ENCODE results near the gene CFAP210.

DNA sequence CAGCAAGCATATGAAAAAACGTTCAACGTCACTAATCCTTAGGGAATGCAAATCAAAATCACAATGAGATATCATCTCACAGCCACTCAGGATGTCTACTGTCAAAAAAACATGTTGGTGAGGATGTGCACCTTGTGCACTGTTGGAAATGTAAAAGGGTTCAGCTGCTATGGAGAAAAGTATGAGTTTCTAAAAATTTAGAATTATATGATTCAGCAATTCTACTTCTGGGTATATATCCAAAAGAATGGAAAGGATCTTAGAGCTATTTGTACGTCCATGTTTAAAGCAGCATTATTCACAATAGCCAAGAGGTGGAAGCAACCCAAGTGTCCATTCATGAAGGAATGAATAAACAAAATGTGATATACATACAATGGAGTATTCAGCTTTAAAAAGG is 50.0 kb downstream of the CFAP210 start:
- TF ChIP-seq EP300 (IDR thresholded peaks at IDR 0.05), result no peak
- no peak for TF ChIP-seq CTCF (IDR thresholded peaks at IDR 0.05)
- TF ChIP-seq POLR2A (IDR thresholded peaks at IDR 0.05; ENCODE audit: low read depth), result no peak

All from esophagus muscularis mucosa (tissue), 4 donors.